Prostate gland (tissue), 2 donors: ENCODE measurements around the gene RFT1. TPM values are rescaled to one million over a fixed set of nuclear protein-coding genes. Genes with fewer than 3 reads are reported as not detected.

Source experiments
- DNase-seq: peaks from one replicate; pipeline ENCODE4 v3.0.0-alpha.2; 2019; ENCODE audit warnings: low spot score
- H3K27ac ChIP-seq, 2 donors: fragments of 200-600 bp; sonication (generic); 2 replicates each; pipeline ENCODE4 v1.5.1; 2017 to 2019
- H3K27me3 ChIP-seq: fragments of 200-600 bp; sonication (generic); replicated peaks from 2 replicates; pipeline ENCODE4 v1.5.1; 2019; ENCODE audit not compliant: insufficient read depth
- H3K36me3 ChIP-seq, 2 donors: fragments of 200-600 bp; sonication (generic); 1 replicate in 1 of 2; 2 replicates in 1 of 2; pipeline versions ENCODE4 v1.5.1 to v1.8.1; 2017 to 2019
- H3K4me1 ChIP-seq: fragments of 200-600 bp; sonication (generic); replicated peaks from 2 replicates; pipeline ENCODE4 v1.5.1; 2019
- H3K4me3 ChIP-seq, 2 donors: fragments of 200-600 bp; sonication (generic); 2 replicates each; pipeline ENCODE4 v1.5.1; 2017 to 2019
- H3K9me3 ChIP-seq: fragments of 200-600 bp; sonication (generic); 2 replicates; pipeline ENCODE4 v1.5.1; 2017
- POLR2A ChIP-seq: fragments of 450-650 bp; IDR thresholded peaks from one replicate; pipeline ENCODE4 v1.6.1; 2016; ENCODE audit warnings: antibody characterized with exemption, mild to moderate bottlenecking
- POLR2AphosphoS5 ChIP-seq: sonication (generic); formaldehyde crosslinking; IDR thresholded peaks from one replicate; pipeline ENCODE4 v1.6.1; 2017; ENCODE audit warnings: antibody characterized with exemption
- WGBS: methylation state at CpG from one replicate; pipeline ENCODE4 v1.1.5; 2018; 5-methylcytosine and 5-hydroxymethylcytosine counted together
- intact Hi-C: fragments of 100-400 bp; cut with DNase I; formaldehyde crosslinking; loops from one replicate; pipeline ENCODE4 v1.14.2; 2022
- total RNA-seq, 2 donors: library from RNA; depleted of rRNA; stranded (reverse); fragments of >200 nt; gene quantifications; one replicate each; pipeline ENCODE4 v1.1.0, GENCODE V29; 2016
- TF ChIP-seq, protein P1 (sequence below), 4 experiments: fragments of 200-600 bp in 2 of 4; fragments of 450-650 bp in 2 of 4; sonication (generic) in 2 of 4; IDR thresholded peaks; 1 replicate in 3 of 4; 2 replicates in 1 of 4; pipeline ENCODE4 v1.5.1; 2016 to 2019; ENCODE audit warnings: antibody characterized with exemption in 4 of 4, mild to moderate bottlenecking in 2 of 4, moderate library complexity in 2 of 4

The RFT1 gene
- total RNA-seq, 2 donors from 2014 or later: 10.3 to 31.1 TPM

DNA sequence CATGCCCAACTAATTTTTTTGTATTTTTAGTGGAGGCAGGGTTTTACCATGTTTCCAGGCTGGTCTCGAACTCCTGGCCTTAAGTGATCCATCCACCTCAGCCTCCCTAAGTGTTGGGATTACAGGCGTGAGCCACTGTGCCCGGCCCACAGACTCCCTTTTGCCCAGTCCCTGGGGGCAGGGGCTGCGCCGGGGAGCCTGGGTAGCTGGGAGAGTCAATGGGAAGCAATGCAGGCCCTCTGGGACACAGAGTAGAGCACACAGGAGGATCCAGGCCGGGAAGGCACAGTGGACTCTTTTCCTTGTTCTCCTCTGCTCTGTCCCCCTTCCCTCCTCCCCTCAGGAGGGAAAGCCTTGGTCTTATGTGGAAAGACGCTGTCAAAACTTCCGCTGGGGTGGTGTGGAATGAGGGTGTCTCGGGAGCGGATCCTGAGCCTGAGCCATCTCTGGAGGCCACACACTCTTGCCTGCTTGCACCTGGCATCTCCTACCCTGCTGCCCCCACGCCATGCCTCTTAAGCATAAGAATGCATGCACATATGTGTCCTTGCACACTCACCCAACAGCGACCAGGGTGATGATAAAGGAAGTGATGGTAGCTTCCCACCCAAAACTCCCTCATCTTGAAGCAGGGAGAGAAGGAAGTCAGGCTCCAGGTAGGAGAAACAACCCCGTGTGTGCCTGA is 18.9 kb upstream of the RFT1 start:
- intact Hi-C loops: no loop called here
- H3K4me3 ChIP-seq: no peak overlapping the region
- H3K9me3 ChIP-seq: no peaks in the 10 kb centered on the region
- DNase-seq: no peak
- H3K27me3 ChIP-seq: no peaks in the 10 kb centered on the region
- no peak overlapping the region for H3K27ac ChIP-seq
- H3K36me3 ChIP-seq: no peaks in the 10 kb centered on the region
- TF ChIP-seq POLR2AphosphoS5 (no peak), POLR2A (no peak)
- TF ChIP-seq, protein P1, sequence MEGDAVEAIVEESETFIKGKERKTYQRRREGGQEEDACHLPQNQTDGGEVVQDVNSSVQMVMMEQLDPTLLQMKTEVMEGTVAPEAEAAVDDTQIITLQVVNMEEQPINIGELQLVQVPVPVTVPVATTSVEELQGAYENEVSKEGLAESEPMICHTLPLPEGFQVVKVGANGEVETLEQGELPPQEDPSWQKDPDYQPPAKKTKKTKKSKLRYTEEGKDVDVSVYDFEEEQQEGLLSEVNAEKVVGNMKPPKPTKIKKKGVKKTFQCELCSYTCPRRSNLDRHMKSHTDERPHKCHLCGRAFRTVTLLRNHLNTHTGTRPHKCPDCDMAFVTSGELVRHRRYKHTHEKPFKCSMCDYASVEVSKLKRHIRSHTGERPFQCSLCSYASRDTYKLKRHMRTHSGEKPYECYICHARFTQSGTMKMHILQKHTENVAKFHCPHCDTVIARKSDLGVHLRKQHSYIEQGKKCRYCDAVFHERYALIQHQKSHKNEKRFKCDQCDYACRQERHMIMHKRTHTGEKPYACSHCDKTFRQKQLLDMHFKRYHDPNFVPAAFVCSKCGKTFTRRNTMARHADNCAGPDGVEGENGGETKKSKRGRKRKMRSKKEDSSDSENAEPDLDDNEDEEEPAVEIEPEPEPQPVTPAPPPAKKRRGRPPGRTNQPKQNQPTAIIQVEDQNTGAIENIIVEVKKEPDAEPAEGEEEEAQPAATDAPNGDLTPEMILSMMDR (IDR thresholded peaks at IDR 0.05): no peak
- 87% methylated on average over 13 of the region's 13 CpGs for WGBS
- H3K4me1 ChIP-seq: peaks cover 49% of the 10 kb centered on the region

DNA sequence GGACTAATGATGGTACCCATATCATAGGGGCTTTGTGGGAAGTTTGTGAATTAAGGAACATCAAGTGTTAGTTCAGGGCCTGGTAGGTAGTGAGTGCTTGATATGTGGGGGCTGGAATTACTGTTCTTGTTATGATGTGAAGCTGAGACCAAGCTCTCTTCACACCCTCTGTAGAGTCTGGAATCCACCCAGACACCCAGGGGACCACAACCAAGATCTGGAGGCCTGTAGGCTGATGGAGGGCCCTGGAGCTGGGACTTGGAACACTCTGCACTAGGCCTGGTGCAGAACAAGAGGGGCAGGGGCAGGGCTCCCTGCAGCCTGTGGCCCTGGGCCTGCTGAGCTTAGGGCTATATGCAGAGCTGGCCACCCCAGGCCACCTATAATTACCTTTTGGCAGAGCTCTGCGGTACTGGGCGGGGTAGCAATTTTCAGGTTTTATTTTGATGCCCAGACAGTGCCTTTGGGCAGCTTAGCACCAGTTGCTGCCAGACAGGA is 17.7 kb upstream of the RFT1 start:
- Histone ChIP-seq H3K36me3 (no peaks in the 10 kb centered on the region), H3K27ac (peak overlapping the region in 1 of 2 donors; percentile 82), H3K4me1 (peaks cover 44% of the 10 kb centered on the region), H3K27me3 (no peaks in the 10 kb centered on the region), H3K4me3 (no peak overlapping the region), H3K9me3 (no peaks in the 10 kb centered on the region)
- no peak for DNase-seq
- 47% methylated on average over 2 of the region's 2 CpGs for WGBS
- intact Hi-C loops: no loop called here
- TF ChIP-seq, protein P1 (IDR thresholded peaks at IDR 0.05): no peak
- TF ChIP-seq POLR2AphosphoS5 (no peak), POLR2A (no peak)

DNA sequence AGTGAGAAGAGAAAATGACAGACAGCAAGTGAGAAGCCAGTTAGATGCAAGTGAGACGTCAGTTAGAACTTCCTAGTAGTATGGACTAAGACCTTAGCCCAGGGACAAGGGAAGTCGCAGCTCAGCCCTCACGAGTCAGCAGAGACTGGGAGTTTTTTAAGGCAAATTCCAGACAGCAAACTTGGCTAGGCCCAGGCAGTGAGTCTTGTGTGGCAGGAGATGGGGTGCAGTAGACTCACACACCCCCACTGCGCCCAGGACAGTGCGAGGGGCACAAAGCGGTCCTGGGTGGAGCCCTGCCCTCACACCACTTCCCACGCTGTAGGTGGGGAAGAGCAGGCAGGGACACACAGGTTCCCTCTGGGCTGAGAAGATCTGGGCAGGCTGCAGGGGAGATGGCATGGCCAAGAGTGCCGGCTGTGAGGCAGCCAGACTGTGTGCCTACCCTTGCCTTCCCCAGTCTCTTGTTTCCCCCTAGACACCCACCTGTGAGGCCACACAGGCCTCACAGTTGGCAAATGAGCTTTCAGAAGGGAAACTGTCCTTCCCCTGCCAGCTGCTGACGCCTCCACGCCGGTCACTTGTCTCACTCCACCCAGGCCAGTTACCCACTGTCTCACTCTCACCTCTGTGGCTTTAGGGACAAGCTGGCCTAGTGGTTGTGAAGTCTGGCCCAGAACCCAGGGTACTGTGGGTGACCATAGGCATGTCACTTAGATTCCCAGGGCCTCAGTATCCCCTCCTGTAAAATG is 17.1 kb upstream of the RFT1 start:
- WGBS: 81% methylated on average over 11 of the region's 11 CpGs
- H3K27ac ChIP-seq: peak overlapping the region; percentile 80 to 82
- intact Hi-C loops: no loop called here

DNA sequence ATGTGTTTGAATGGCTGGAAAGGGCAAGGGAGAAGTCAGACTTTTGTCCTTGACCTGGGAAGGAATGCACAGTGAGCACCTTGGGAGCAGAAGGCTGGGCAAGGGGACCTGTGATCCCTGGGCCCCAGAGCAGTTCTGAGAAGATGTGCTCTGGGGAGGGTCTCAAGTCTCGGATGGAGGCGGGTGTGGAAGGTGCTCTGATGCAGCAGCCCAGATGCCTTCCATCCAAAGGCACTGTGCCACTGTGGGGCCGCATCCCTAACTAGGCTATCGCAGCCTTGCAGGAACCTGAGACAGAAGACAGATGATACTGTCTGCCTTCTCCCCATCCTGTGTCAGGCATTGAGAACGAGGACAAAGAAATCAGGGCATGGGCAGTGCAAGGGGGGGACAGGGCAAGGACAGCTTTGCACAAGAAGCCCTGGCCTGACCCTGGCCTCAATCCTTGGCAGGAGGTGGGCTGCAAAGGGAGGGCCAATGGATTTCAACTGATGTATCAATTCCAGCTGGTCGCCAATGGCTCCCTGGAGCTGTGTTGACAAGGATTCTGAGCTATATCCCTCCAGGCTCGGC is 16.2 kb upstream of the RFT1 start:
- WGBS: 81% methylated on average over 7 of the region's 7 CpGs
- H3K27ac ChIP-seq: peak overlapping the region; percentile 80 to 82

More for the DNA sequence above, 17.1 kb upstream of the RFT1 start:
- DNase-seq: no peak
- H3K9me3 ChIP-seq: no peaks in the 10 kb centered on the region
- TF ChIP-seq POLR2A: no peak
- H3K4me1 ChIP-seq: peaks cover 44% of the 10 kb centered on the region
- H3K4me3 ChIP-seq: no peak overlapping the region
- H3K36me3 ChIP-seq: no peaks in the 10 kb centered on the region
- H3K27me3 ChIP-seq: no peaks in the 10 kb centered on the region

DNA sequence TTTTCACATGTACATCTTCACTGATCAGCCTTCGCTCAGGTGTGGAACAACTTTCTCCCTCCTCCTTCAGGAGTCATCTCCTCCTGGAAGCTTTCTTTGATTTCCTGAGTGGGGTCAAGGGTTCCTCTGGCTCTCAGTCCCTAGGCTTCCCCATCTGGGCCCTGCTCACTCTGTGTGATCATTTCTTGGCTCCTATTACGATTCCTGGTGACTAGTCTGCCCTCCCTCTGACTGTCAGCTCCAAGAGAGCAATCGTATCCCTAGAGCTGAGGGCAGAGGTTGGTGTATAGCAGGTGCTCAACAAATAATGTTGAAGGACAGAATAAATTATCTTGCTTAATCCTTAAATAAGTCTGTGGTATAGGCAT is 15.5 kb upstream of the RFT1 start:
- TF ChIP-seq POLR2A (no peak), POLR2AphosphoS5 (no peak)
- TF ChIP-seq, protein P1 (IDR thresholded peaks at IDR 0.05): no peak
- intact Hi-C loops: no loop called here
- no peak for DNase-seq
- Histone ChIP-seq H3K27ac (peak overlapping the region; percentile 80 to 82), H3K4me3 (no peak overlapping the region), H3K36me3 (no peaks in the 10 kb centered on the region), H3K9me3 (no peaks in the 10 kb centered on the region), H3K4me1 (peaks cover 43% of the 10 kb centered on the region), H3K27me3 (no peaks in the 10 kb centered on the region)
- 35% methylated on average over 3 of the region's 3 CpGs for WGBS

More for the DNA sequence above, 16.2 kb upstream of the RFT1 start:
- H3K4me1 ChIP-seq: peaks cover 44% of the 10 kb centered on the region
- H3K36me3 ChIP-seq: no peaks in the 10 kb centered on the region
- no peaks in the 10 kb centered on the region for H3K27me3 ChIP-seq
- DNase-seq: no peak
- no peak overlapping the region for H3K4me3 ChIP-seq
- no peaks in the 10 kb centered on the region for H3K9me3 ChIP-seq
- TF ChIP-seq POLR2A (no peak), POLR2AphosphoS5 (no peak)
- TF ChIP-seq, protein P1 (IDR thresholded peaks at IDR 0.05): no peak
- intact Hi-C loops: no loop called here
